ENCODE results near the gene PCSK2.

GRCh38 chr20:17453592-17453991 is 226.8 kb downstream of the PCSK2 start:
- TF ChIP-seq POLR2A (IDR thresholded peaks at IDR 0.05) (no peak), CTCF (IDR thresholded peaks at IDR 0.05) (no peak)

Measured in lower leg skin (tissue), 3 donors.